ENCODE results near the gene LRRC63. TPM values are rescaled to one million over a fixed set of nuclear protein-coding genes. Genes with fewer than 3 reads are reported as not detected.

LRRC63 gene
- polyA plus RNA-seq, 1 donor = 0.09 TPM

- Histone ChIP-seq H3K4me1 (ENCODE audit: control insufficient read depth, insufficient read depth, low read length) (no peaks in the 10 kb centered on the region), H3K4me3 (ENCODE audit: low read length) (no peak overlapping the region), H3K27ac (ENCODE audit: low read length) (no peak overlapping the region), H3K9me3 (ENCODE audit: control insufficient read depth, low read depth, low read length) (no peaks in the 10 kb centered on the region), H3K36me3 (ENCODE audit: control insufficient read depth, insufficient read depth, low read length) (no peaks in the 10 kb centered on the region), H3K27me3 (ENCODE audit: control insufficient read depth, insufficient read depth, low read length) (peaks cover 2% of the 10 kb centered on the region)
- 93% methylated on average over 2 of the region's 17 CpGs for WGBS (ENCODE audit: insufficient coverage, low lambda C conversion rate)
- DNase-seq = peak; percentile 32 to 33
These were observed 109.9 kb downstream of the LRRC63 start for GRCh38 chr13:46321494-46322225.

GRCh38 chr13:46324976-46325375 is 113.2 kb downstream of the LRRC63 start:
- H3K4me1 ChIP-seq (ENCODE audit: control insufficient read depth, insufficient read depth, low read length) = no peaks in the 10 kb centered on the region
- no peaks in the 10 kb centered on the region for H3K9me3 ChIP-seq (ENCODE audit: control insufficient read depth, low read depth, low read length)
- peaks cover 3% of the 10 kb centered on the region for H3K27me3 ChIP-seq (ENCODE audit: control insufficient read depth, insufficient read depth, low read length)
- H3K36me3 ChIP-seq (ENCODE audit: control insufficient read depth, insufficient read depth, low read length) = no peaks in the 10 kb centered on the region
- no peak for DNase-seq
- 90% methylated on average over 2 of the region's 5 CpGs for WGBS (ENCODE audit: insufficient coverage, low lambda C conversion rate)
- H3K27ac ChIP-seq (ENCODE audit: low read length) = no peak overlapping the region
- no peak overlapping the region for H3K4me3 ChIP-seq (ENCODE audit: low read length)

Other genes starting within 250 kb of the LRRC63 start
- 36.4 TPM for gene ZC3H13, start 159.2 kb upstream of the LRRC63 start, polyA plus RNA-seq
- gene CPB2, start 106.9 kb upstream of the LRRC63 start, polyA plus RNA-seq = 0.10 TPM
- gene LCP1, start 29.8 kb upstream of the LRRC63 start, polyA plus RNA-seq = 41.1 TPM
- gene RUBCNL, start 175.3 kb downstream of the LRRC63 start, polyA plus RNA-seq = 3.7 TPM